ENCODE measurements around the gene KRTAP10-11. TPM values are rescaled to one million over a fixed set of nuclear protein-coding genes. Genes with fewer than 3 reads are reported as not detected.
"Not testable (repeated sequence)": the region's sequence is repeated elsewhere in the genome, so short reads cannot be mapped to it uniquely, and the experiment has no call there.

The KRTAP10-11 gene
- total RNA-seq, 1 donor from 2014 or later, result not detected

DNA sequence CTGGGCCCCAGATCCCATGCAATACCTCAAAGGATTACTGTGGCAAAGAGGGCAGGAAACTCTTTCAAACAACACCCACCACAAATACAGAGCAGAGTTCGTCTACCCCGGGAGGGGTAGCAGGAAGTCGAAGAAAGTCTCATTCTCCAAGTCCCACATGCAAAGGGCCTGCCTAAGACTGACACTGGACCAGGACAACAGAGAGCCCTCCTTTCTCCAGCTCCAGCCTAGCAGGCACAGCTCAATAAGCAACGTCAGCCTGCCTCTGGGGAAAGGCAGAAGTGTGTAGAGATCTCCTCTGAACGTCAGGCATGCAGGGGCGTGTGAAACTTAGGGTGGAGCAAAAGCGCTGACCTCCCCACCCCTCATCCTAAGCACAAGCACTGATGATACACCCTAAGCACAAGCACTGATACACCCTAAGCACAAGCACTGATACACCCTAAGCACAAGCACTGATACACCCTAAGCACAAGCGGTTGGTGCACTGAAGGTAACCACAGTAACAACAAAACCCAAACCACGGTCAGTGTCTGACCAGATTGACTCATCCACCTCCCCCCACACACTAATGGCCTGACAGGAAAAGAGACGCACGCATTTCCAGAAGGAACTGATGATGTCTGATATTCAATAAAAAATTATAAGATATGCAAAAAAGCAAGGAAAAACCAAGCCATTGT is 12.8 kb downstream of the KRTAP10-11 start:
- Mint-ChIP-seq H3K9me3 (ENCODE audit: unreplicated experiment) (peaks cover 11% of the 10 kb centered on the region), H3K27me3 (ENCODE audit: unreplicated experiment) (peaks cover 38% of the 10 kb centered on the region), H3K27ac (ENCODE audit: unreplicated experiment) (no peak overlapping the region), H3K4me3 (ENCODE audit: unreplicated experiment) (no peak overlapping the region), H3K4me1 (ENCODE audit: unreplicated experiment) (no peaks in the 10 kb centered on the region), H3K36me3 (ENCODE audit: unreplicated experiment) (no peaks in the 10 kb centered on the region)
- TF ChIP-seq, protein P1, sequence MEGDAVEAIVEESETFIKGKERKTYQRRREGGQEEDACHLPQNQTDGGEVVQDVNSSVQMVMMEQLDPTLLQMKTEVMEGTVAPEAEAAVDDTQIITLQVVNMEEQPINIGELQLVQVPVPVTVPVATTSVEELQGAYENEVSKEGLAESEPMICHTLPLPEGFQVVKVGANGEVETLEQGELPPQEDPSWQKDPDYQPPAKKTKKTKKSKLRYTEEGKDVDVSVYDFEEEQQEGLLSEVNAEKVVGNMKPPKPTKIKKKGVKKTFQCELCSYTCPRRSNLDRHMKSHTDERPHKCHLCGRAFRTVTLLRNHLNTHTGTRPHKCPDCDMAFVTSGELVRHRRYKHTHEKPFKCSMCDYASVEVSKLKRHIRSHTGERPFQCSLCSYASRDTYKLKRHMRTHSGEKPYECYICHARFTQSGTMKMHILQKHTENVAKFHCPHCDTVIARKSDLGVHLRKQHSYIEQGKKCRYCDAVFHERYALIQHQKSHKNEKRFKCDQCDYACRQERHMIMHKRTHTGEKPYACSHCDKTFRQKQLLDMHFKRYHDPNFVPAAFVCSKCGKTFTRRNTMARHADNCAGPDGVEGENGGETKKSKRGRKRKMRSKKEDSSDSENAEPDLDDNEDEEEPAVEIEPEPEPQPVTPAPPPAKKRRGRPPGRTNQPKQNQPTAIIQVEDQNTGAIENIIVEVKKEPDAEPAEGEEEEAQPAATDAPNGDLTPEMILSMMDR (IDR thresholded peaks at IDR 0.05), result no peak
- peak; percentile 57 for DNase-seq (ENCODE audit: extremely low spot score, unreplicated experiment)

DNA sequence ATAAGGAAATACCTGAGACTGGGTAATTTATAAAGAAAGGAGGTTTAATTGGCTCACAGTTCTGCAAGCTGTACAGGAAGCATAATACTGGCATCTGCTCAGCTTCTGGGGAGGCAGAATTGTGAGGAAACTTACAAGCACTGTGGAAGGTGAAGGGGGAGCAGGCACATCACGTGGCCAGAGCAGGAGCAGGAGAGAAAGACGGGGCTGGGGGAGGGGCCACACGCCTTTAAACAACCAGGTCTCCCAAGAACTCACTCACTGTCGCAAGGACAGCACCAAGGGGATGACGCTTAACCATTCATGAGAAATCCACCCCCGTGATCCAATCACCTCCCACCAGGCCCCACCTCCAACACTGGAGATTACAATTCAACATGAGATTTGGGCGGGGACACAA is 15.4 kb downstream of the KRTAP10-11 start:
- not testable (repeated sequence) for H3K36me3 Mint-ChIP-seq (ENCODE audit: unreplicated experiment); H3K4me1 Mint-ChIP-seq (ENCODE audit: unreplicated experiment); H3K9me3 Mint-ChIP-seq (ENCODE audit: unreplicated experiment); H3K4me3 Mint-ChIP-seq (ENCODE audit: unreplicated experiment); H3K27ac Mint-ChIP-seq (ENCODE audit: unreplicated experiment)
- peaks cover 40% of the 10 kb centered on the region for H3K27me3 Mint-ChIP-seq (ENCODE audit: unreplicated experiment)
- DNase-seq (ENCODE audit: extremely low spot score, unreplicated experiment), result peak; percentile 63

DNA sequence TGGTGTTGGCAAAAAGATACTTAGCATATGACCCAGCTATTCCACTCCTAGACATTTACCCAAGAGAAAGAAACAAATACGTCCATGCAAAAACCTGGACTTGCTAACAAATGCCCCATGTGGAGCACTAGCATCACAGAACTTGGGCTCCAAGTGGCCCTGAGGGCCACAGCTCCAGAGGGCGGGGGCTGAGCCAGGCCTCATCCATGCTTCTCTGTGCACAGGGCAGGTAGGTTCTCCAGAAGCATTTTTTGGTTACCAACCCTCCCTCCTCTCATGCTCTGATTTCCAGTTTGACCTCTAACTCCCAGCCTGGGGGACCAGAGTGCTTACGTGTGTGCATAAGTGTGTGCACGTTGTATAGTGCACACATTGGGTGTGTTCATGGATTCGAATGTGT is 18.5 kb downstream of the KRTAP10-11 start:
- H3K36me3 Mint-ChIP-seq (ENCODE audit: unreplicated experiment), result no peaks in the 10 kb centered on the region
- peak; percentile 72 for DNase-seq (ENCODE audit: extremely low spot score, unreplicated experiment)
- H3K27ac Mint-ChIP-seq (ENCODE audit: unreplicated experiment), result no peak overlapping the region
- TF ChIP-seq, protein P1 (IDR thresholded peaks at IDR 0.05), result no peak
- peaks cover 8% of the 10 kb centered on the region for H3K9me3 Mint-ChIP-seq (ENCODE audit: unreplicated experiment)
- H3K4me1 Mint-ChIP-seq (ENCODE audit: unreplicated experiment), result no peaks in the 10 kb centered on the region
- peaks cover 48% of the 10 kb centered on the region for H3K27me3 Mint-ChIP-seq (ENCODE audit: unreplicated experiment)
- no peak overlapping the region for H3K4me3 Mint-ChIP-seq (ENCODE audit: unreplicated experiment)

DNA sequence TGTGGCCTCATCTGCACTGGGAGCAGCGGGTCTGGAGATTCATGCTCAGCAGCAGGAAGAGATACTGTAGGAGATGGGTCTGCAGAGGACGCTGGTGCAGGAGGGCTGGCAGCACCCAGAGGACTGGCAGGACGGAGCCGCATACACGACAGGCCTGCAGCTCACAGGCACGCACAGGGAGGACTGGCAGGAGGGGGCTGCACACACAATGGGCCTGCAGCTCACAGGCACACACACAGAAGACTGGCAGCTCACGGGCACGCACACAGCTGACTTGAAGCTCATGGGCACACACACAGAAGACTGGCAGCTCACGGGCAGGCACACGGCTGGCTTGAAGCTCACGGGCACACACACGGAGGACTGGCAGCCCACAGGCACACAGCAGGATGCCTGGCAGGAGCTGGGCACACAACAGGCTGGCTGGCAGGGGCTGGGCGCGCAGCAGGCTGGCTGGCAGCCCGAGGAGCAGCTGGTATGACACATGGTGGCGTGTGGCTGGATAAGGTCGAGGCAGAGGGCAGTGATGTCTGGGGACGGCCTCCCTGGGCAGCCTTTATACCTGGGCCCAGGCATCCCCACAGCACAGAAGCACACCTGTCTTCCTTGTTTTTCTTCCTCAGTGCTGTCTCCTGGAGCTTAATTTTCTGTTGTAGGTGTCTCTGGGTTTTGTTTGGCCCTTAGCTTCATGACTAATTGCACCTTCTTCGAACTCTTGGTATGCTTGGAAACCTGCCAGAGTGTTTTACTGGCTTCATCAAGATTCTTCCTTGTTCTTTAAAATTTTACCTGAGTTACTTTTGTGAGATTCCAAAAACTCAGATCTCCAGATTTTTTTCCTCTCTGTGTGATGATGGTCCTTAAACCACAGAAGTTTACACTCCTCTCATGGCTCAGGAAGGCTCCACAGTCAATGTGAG is 20.4 kb downstream of the KRTAP10-11 start, which contains the start of gene KRTAP12-2:
Gene KRTAP12-2, minus strand, starts transcription at position 527 of the 920 bp plus-strand sequence. Its CDS starts 41 bp downstream, at position 486.
- H3K4me3 Mint-ChIP-seq (ENCODE audit: unreplicated experiment), result no peak within 1 kb of the TSS
- peaks cover 37% of the 10 kb centered on the region for H3K27me3 Mint-ChIP-seq (ENCODE audit: unreplicated experiment)
- H3K4me1 Mint-ChIP-seq (ENCODE audit: unreplicated experiment), result no peaks in the 10 kb centered on the region
- no peak within 1 kb of the TSS for H3K27ac Mint-ChIP-seq (ENCODE audit: unreplicated experiment)
- peak; percentile 73 for DNase-seq (ENCODE audit: extremely low spot score, unreplicated experiment)
- TF ChIP-seq, protein P1 (IDR thresholded peaks at IDR 0.05), result no peak
- peaks cover 14% of the 10 kb centered on the region for H3K9me3 Mint-ChIP-seq (ENCODE audit: unreplicated experiment)
- no peaks in the 10 kb centered on the region for H3K36me3 Mint-ChIP-seq (ENCODE audit: unreplicated experiment)

DNA sequence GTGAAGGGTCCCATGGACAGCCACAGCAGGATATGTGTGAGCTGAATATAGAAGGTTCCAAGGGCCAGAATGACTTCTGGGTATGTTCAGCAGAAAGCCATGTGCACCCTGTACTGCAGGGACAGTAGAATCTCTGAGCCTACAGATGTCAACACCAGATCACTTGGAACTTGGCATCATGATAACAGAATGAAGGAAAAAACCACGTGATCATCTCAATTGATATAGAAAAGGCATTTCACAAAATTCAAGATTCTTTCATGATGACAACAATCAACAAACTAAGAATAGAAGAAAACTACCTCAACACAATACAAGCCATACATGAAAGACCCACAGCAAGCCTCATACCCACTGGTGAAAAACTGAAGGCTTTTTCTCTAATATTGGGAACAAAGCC is 21.4 kb downstream of the KRTAP10-11 start:
- Mint-ChIP-seq H3K9me3 (ENCODE audit: unreplicated experiment) (peaks cover 17% of the 10 kb centered on the region), H3K4me1 (ENCODE audit: unreplicated experiment) (no peaks in the 10 kb centered on the region), H3K27ac (ENCODE audit: unreplicated experiment) (no peak overlapping the region), H3K4me3 (ENCODE audit: unreplicated experiment) (no peak overlapping the region), H3K27me3 (ENCODE audit: unreplicated experiment) (peaks cover 30% of the 10 kb centered on the region), H3K36me3 (ENCODE audit: unreplicated experiment) (no peaks in the 10 kb centered on the region)
- peak; percentile 51 for DNase-seq (ENCODE audit: extremely low spot score, unreplicated experiment)
- TF ChIP-seq, protein P1 (IDR thresholded peaks at IDR 0.05), result no peak

All from osteocyte (in vitro differentiated cells).